Liver (tissue), 3 donors: ENCODE results near the gene BLTP2.

Source experiments
- ATF3 ChIP-seq: IDR thresholded peaks from 2 replicates; pipeline ENCODE4 v1.6.1; 2016; ENCODE audit warnings: antibody characterized with exemption
- CTCF ChIP-seq: fragments of 150-350 bp; IDR thresholded peaks from 2 replicates; pipeline ENCODE4 v1.5.1; 2017; ENCODE audit warnings: improper control_type of control experiment, low read depth, low read length; ENCODE audit not compliant: missing input control
- EGR1 ChIP-seq, 2 donors: IDR thresholded peaks; 2 replicates each; pipeline ENCODE4 v1.6.1; 2016 to 2018; ENCODE audit warnings: antibody characterized with exemption in 2 of 2, low read depth in 2 of 2
- FOXA1 ChIP-seq: IDR thresholded peaks from 2 replicates; pipeline ENCODE4 v1.6.1; 2016; ENCODE audit warnings: antibody characterized with exemption
- GABPA ChIP-seq, 2 donors: IDR thresholded peaks in 1 of 2; conservative IDR thresholded peaks in 1 of 2; 2 replicates each; pipeline ENCODE4 v1.6.1; 2016; ENCODE audit warnings: antibody characterized with exemption in 2 of 2, mild to moderate bottlenecking in 1 of 2, moderate library complexity in 1 of 2
- MAX ChIP-seq: IDR thresholded peaks from 2 replicates; pipeline ENCODE4 v1.6.1; 2016; ENCODE audit warnings: antibody characterized with exemption
- NR2F2 ChIP-seq: IDR thresholded peaks from 2 replicates; pipeline ENCODE4 v1.6.1; 2016; ENCODE audit warnings: antibody characterized with exemption
- RAD21 ChIP-seq, 2 donors: IDR thresholded peaks; 2 replicates each; pipeline ENCODE4 v1.6.1; 2016; ENCODE audit warnings: antibody characterized with exemption in 2 of 2, mild to moderate bottlenecking in 2 of 2
- REST ChIP-seq: IDR thresholded peaks from 2 replicates; pipeline ENCODE4 v1.6.1; 2016; ENCODE audit warnings: antibody characterized with exemption, mild to moderate bottlenecking
- SP1 ChIP-seq: IDR thresholded peaks from 2 replicates; pipeline ENCODE4 v1.6.1; 2018; ENCODE audit warnings: antibody characterized with exemption, mild to moderate bottlenecking
- TAF1 ChIP-seq: conservative IDR thresholded peaks from 2 replicates; pipeline ENCODE4 v1.6.1; 2016; ENCODE audit warnings: antibody characterized with exemption, mild to moderate bottlenecking
- YY1 ChIP-seq: IDR thresholded peaks from 2 replicates; pipeline ENCODE4 v1.6.1; 2016; ENCODE audit warnings: antibody characterized with exemption, mild to moderate bottlenecking
- ZBTB33 ChIP-seq: IDR thresholded peaks from 2 replicates; pipeline ENCODE4 v1.6.1; 2016; ENCODE audit warnings: antibody characterized with exemption
- donor health status: healthy.
- donor health status: healthy.

- TF ChIP-seq CTCF: no peak
- peak; percentile 25 to 48 for TF ChIP-seq RAD21 (IDR thresholded peaks at IDR 0.05)
- TF ChIP-seq REST: peak; percentile 57
- TF ChIP-seq MAX: peak; percentile 83
- peak; percentile 83 for TF ChIP-seq SP1
- peak; percentile 73 for TF ChIP-seq NR2F2
- TF ChIP-seq ATF3: peak; percentile 48
- TF ChIP-seq ZBTB33: peak; percentile 46
- peak in 1 of 2 donors; percentile 73 for TF ChIP-seq EGR1 (IDR thresholded peaks at IDR 0.05; ENCODE audit: low read depth in 2 of 2)
- peak; percentile 75 for TF ChIP-seq YY1
- TF ChIP-seq TAF1: no peak
- TF ChIP-seq FOXA1: peak; percentile 21
- no peak for TF ChIP-seq GABPA (IDR thresholded peaks at IDR 0.05 in 1 of 2, conservative IDR thresholded peaks at IDR 0.05 in 1 of 2)
These were observed 47.2 kb downstream of the BLTP2 start for GRCh38 chr17:28597606-28598383.
